CD4-positive, alpha-beta T cell treated with Interleukin-6 for 4 hours (primary cell): ENCODE data around the gene TOM1.

Experiments used
- DNase-seq: peaks from one replicate; pipeline ENCODE4 v3.0.0-alpha.2; 2020; ENCODE audit warnings: mixed read lengths

TOM1 gene

GRCh38 chr22:35299673-35300499, at the start of gene TOM1:
TOM1 (plus strand) TSS chr22:35299894; CDS start chr22:35299929, 35 bp downstream.
- peak; percentile 98 for DNase-seq

DNA sequence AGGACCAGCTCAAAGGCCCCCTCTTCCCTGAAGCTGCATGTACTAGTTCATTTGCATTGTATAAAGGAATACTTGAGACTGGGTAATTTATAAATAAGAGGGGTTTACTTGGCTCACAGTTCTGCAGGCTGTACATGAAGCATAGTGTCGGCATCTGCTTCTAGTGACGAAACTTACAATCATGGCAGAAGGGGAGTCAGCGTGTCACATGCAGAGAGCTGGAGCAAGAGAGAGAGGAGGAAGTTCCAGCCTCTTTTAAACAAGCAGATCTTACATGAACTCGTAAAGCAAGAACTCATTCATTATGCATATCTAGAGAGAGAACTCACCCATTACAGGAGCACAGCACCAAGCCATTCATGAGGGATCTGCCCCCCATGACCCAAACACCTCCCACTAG, 49.5 kb upstream of the TOM1 start:
- DNase-seq, result no peak

DNA sequence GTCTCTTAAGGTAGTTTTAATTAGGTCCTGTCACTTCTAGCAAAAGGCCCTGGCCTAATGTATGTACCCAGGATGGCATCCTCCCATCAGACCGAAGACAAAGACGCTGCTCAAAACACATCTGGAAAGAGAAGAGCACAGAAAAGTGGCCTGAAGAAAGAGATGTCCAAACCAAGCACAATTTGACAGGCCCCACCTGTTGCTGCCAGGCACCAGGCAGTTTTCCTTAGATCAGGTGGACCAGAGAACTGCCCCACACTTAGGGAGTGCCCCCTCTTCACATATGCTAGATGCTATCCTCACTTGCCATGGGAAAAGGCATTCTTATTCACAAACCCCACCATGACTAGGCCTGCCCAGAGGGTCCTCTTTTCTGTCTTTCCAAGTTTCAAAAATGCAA, 45.7 kb upstream of the TOM1 start:
- DNase-seq, result no peak

- DNase-seq, result no peak
Measured at GRCh38 chr22:35257002-35257320, 42.7 kb upstream of the TOM1 start.

- peak; percentile 88 for DNase-seq
Measured at GRCh38 chr22:35257321-35258190, 42.1 kb upstream of the TOM1 start, which contains the start of gene HMGXB4. HMGXB4 (plus strand) TSS chr22:35257493; CDS start chr22:35262391, 4,898 bp downstream.

GRCh38 chr22:35258191-35258988, 41.3 kb upstream of the TOM1 start:
- DNase-seq, result peak; percentile 1

GRCh38 chr22:35264986-35265385, 34.7 kb upstream of the TOM1 start:
- no peak for DNase-seq

- DNase-seq, result no peak
Measured at GRCh38 chr22:35266277-35266676, 33.4 kb upstream of the TOM1 start.

- no peak for DNase-seq
Measured at GRCh38 chr22:35269630-35270029, 30.1 kb upstream of the TOM1 start.

GRCh38 chr22:35274154-35274871, 25.4 kb upstream of the TOM1 start:
- DNase-seq, result peak; percentile 3

DNA sequence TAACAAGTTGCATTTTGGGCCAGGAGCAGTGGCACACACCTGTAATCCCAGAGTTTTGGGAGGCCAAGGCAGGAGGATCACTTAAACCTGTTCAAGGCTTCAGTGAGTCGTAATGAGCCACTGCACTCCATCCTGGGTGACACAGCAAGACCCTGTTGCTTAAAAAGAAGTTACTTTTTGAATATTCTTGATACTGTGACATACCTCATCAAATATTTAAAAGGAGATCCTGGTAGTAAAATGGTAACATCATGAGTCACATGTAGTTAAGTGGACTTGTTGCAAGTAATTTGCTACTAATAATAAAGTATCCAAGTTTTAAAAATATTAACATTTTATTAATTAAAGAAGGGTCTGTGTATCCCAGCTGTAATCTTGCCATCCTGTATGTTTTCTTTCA, 24.1 kb upstream of the TOM1 start:
- no peak for DNase-seq

GRCh38 chr22:35276019-35276418, 23.7 kb upstream of the TOM1 start:
- DNase-seq, result no peak

- no peak for DNase-seq
Measured at GRCh38 chr22:35288116-35288515, 11.6 kb upstream of the TOM1 start.

DNA sequence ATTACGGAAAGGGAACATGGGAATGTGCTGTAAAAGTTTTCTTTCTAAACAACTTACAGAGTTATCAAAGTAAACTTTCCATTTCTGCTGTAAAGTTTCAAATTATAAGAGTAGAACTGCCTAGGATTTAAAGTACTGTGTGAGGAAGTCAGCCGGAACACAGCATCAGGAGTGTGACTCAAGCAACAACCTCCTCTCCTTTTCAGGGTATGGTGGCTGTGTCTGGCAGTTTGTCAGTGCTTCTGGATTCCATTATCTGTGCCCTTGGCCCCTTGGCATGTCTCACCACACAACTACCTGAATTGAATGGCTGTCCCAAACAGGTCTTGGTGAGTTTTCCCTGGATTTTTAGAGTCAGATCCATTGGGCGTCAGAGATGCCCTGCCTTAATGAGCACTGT, 6.9 kb upstream of the TOM1 start:
- no peak for DNase-seq

- DNase-seq, result no peak
Measured at GRCh38 chr22:35296051-35296450, 3.6 kb upstream of the TOM1 start.

DNA sequence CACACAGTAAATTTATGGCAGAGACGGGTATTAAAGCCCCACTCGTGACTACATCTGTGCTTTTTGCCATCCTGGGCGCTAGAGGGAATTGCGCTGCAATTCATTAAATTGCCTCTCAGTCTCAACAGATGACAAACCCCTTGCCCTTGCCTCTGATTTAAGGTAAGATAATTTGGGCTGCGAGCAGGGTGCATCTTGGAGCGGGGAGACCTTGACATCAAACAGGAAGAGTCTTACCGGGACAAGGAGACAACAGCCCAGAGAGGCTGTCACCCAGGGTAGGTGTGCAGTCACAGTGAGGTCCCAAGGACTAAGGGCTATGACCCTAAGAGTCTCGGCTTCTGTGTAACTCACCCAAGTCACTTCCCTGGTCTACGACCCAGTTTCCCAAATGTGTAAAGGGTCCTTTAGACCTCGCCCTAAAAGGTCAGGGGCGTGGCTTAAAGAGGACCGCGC, 449 bp upstream of the TOM1 start:
- DNase-seq, result peak; percentile 54

- no peak for DNase-seq
Measured at GRCh38 chr22:35301372-35301874, 1.7 kb downstream of the TOM1 start.

DNA sequence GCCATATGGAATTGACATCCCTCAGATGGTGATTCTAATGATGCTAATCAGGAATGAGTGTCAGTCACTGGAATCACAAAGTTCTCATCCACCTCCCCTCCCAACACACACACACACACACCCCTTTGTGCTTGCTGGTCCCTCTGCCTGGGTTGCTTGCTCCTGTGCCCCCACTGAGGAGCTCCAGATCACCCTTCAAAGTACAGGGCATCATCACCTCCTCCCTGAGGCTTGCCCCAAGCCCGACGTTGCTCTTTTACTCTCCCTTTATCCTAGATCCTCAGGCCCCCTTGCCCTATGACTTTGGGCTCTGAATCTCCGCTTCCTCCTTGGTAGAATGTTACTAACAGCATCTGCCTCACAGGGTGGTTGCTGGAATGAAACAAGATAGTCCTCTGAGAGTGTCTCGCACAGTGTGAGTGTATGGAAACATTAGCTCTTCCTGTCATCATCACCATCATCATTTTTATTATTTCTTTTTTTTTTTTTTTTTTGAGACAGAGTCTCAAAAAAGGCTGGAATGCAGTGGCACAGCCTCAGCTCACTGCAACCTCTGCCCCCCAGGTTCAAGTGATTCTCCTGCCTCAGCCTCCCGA, 3.4 kb downstream of the TOM1 start:
- no peak for DNase-seq

DNA sequence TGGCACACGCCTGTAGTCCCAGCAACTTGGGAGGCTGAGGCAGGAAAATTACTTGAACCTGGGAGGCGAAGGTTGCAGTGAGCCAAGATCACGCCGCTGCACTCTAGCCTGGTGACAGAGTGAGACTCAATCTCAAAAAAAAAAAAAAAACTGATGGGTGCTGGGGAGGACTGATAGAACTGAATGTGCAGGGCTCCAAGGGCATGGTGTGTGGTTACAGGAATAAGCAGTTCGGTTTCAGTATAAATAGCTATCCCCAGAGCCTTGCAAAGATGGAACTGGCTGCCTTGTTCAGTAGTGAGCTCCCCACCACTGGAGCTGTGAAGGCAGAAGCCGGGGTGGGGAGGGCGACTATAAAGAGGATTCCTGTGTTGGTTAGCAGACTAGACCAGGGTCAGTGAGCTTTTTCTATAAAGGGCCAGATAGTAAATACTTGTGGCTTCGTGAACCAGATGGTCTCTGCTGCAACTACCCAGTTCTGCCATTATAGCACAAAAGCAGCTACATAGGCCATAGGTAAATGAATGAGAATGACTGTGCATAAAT, 5.9 kb downstream of the TOM1 start:
- DNase-seq, result no peak

GRCh38 chr22:35306350-35306967, 6.8 kb downstream of the TOM1 start:
- peak; percentile 17 for DNase-seq

- no peak for DNase-seq
Measured at GRCh38 chr22:35307372-35307771, 7.7 kb downstream of the TOM1 start.
